ENCODE data around the gene NEK8. TPM values are rescaled to one million over a fixed set of nuclear protein-coding genes. Genes with fewer than 3 reads are reported as not detected.

The NEK8 gene
- total and polyA plus RNA-seq, 2 of the 8 experiments (the other 6 are each of a cell fraction or from before 2014, with no cell fraction given), result 14.9 to 23.3 TPM

GRCh38 chr17:28711723-28712031, 16.9 kb upstream of the NEK8 start, which contains the start of gene PROCA1:
TSS of gene PROCA1 (minus strand) at chr17:28711888. CDS start at chr17:28711660, 228 bp downstream.
- Histone ChIP-seq H3K27ac (ENCODE audit: low read depth, low read length) (peak within 1 kb of the TSS; percentile 98), H3K9me3 (ENCODE audit: insufficient read depth in 2 of 2, low read depth in 1 of 2, low read length in 1 of 2) (no peaks in the 10 kb centered on the region), H3K79me1 (ENCODE audit: low read depth, low read length) (peaks cover 14% of the 10 kb centered on the region), H3K23me2 (ENCODE audit: low read depth, low read length) (peaks cover 16% of the 10 kb centered on the region), H3K27me3 (replicated peaks in 1 of 4; ENCODE audit: control insufficient read depth in 3 of 4, extremely low read depth in 1 of 4, insufficient read depth in 3 of 4, low read length in 3 of 4) (no peaks in the 10 kb centered on the region), H3K9ac (replicated peaks in 1 of 4; ENCODE audit: extremely low read depth in 1 of 4, low read depth in 3 of 4, low read length in 3 of 4) (peak within 1 kb of the TSS; percentile 88 to 100 (median 96)), H4K20me1 (replicated peaks in 1 of 2; ENCODE audit: control insufficient read depth in 1 of 2, insufficient read depth in 2 of 2, low read length in 2 of 2) (peaks cover 0 to 11% of the 10 kb centered on the region in 2 experiments), H3K79me2 (ENCODE audit: control insufficient read depth in 1 of 2, insufficient read depth in 2 of 2, low read length in 2 of 2) (peaks cover 3 to 29% of the 10 kb centered on the region in 2 experiments; a peak in 3 of 4 replicates), H3K4me3 (ENCODE audit: extremely low read depth in 1 of 4, insufficient read depth in 2 of 4, low read depth in 3 of 4, low read length in 4 of 4) (peak within 1 kb of the TSS; percentile 59 to 85 (median 82)), H3K4ac (replicated peaks; ENCODE audit: insufficient read length, low read depth, low read length) (peak within 1 kb of the TSS; percentile 98), H2BK12ac (ENCODE audit: low read depth, low read length) (peak within 1 kb of the TSS; percentile 96), H3K56ac (replicated peaks; ENCODE audit: insufficient read length, low read depth, low read length) (peak within 1 kb of the TSS; percentile 89), H3K4me2 (ENCODE audit: insufficient read depth in 1 of 2, low read depth in 2 of 2, low read length in 2 of 2) (peak within 1 kb of the TSS; percentile 88 to 100), H4K5ac (ENCODE audit: insufficient read length, low read depth, low read length) (peak within 1 kb of the TSS; percentile 94), H2AK5ac (ENCODE audit: low read depth, low read length) (peak within 1 kb of the TSS; percentile 99), H3K36me3 (ENCODE audit: control insufficient read depth in 2 of 4, insufficient read depth in 4 of 4, low read length in 3 of 4) (peaks cover 8 to 20% (median 15%) of the 10 kb centered on the region in 4 experiments; a peak in 7 of 8 replicates), H2BK5ac (ENCODE audit: low read depth, low read length) (peak within 1 kb of the TSS; percentile 94), H4K8ac (ENCODE audit: extremely low read depth, insufficient read depth, low read length) (peak within 1 kb of the TSS; percentile 99), H2BK20ac (ENCODE audit: low read length) (peak within 1 kb of the TSS; percentile 21; the same call in 1 of the 2 replicates), H2BK15ac (ENCODE audit: low read length) (peak within 1 kb of the TSS; percentile 99), H3K18ac (ENCODE audit: extremely low read depth, low read length) (peak within 1 kb of the TSS; percentile 91), H3K23ac (ENCODE audit: insufficient read length) (no peak within 1 kb of the TSS), H4K91ac (replicated peaks; ENCODE audit: insufficient read length, low read length) (peak within 1 kb of the TSS; percentile 89), H2BK120ac (replicated peaks; ENCODE audit: low read depth, low read length) (peak within 1 kb of the TSS; percentile 77), H2AFZ (ENCODE audit: low read length) (no peak within 1 kb of the TSS), H3K14ac (ENCODE audit: insufficient read length) (peak within 1 kb of the TSS; percentile 89), H3K4me1 (replicated peaks in 1 of 4; ENCODE audit: control insufficient read depth in 3 of 4, insufficient read depth in 4 of 4, low read length in 3 of 4) (peaks cover 5 to 17% (median 9%) of the 10 kb centered on the region in 4 experiments; a peak in 6 of 7 replicates)
- DNase-seq (ENCODE audit: low read depth in 1 of 2, low spot score in 2 of 2) (no peak), FAIRE-seq (no peak)
- ChIA-PET POLR2A (ENCODE audit: partially characterized antibody) (interaction anchor here (0.7 to 10.5 kb wide), 21 partner anchors 10 to 422 kb away, joined by 3 to 258 read pairs (median 6); partner anchors contain the start of genes ALDOC, BLTP2, FAM222B and FLOT2), CTCF (ENCODE audit: partially characterized antibody) (interaction anchor here (0.6 to 2.8 kb wide), 5 partner anchors 8 to 117 kb away, joined by 3 to 12 read pairs (median 4); partner anchors contain the start of gene RPL23A)
- 1% methylated on average over 18 of the region's 20 CpGs; no CpG with 5 or more reads in 1 of the 2 experiments for WGBS, 2 experiments (ENCODE audit: extremely low coverage in 1 of 2, insufficient coverage in 1 of 2, insufficient read length in 1 of 2, insufficient replicate concordance in 2 of 2, low coverage in 1 of 2, low lambda C conversion rate in 2 of 2, missing lambda C conversion rate in 1 of 2)
- TF ChIP-seq RBBP5 (IDR thresholded peaks at IDR 0.05; ENCODE audit: borderline replicate concordance, low read depth, low read length) (peak; percentile 85), SIN3A (conservative IDR thresholded peaks at IDR 0.05 in 1 of 2, IDR thresholded peaks at IDR 0.05 in 1 of 2; ENCODE audit: low read depth in 1 of 2, low read length in 2 of 2) (0 out of 4 replicates have a peak, but pooled peaks of 1 of the 2 experiments have one; percentile 1), MAX (IDR thresholded peaks at IDR 0.05) (peak; percentile 34; the same call in 1 of the 2 replicates), SP4 (IDR thresholded peaks at IDR 0.05; ENCODE audit: low read length) (peak; percentile 45; the same call in 1 of the 2 replicates), RNF2 (IDR thresholded peaks at IDR 0.05; ENCODE audit: borderline replicate concordance, low read depth, low read length, missing control alignments, poor library complexity, severe bottlenecking) (no peak)
